CD14-positive monocyte (primary cell): Measurements from ENCODE around the gene CTPS1. TPM values are rescaled to one million over a fixed set of nuclear protein-coding genes. Genes with fewer than 3 reads are reported as not detected.

Experiments
- DNase-seq, 3 donors: peaks; one replicate each; pipeline ENCODE4 v3.0.0-alpha.2; 2011 to 2022
- H2AFZ ChIP-seq: 2 replicates; pipeline ENCODE4 v1.6.0; 2012; ENCODE audit warnings: mild to moderate bottlenecking, low read depth, low read length, inconsistent platforms; ENCODE audit not compliant: insufficient read depth, poor library complexity, severe bottlenecking
- H3K27ac ChIP-seq, 2 donors: 1 replicate in 1 of 2; 2 replicates in 1 of 2; pipeline ENCODE4 v1.5.1; 2012 to 2013; ENCODE audit warnings: low read length in 2 of 2, control low read depth in 1 of 2, inconsistent platforms in 1 of 2, low read depth in 1 of 2, mild to moderate bottlenecking in 1 of 2
- H3K27me3 ChIP-seq, 2 donors: one replicate each; pipeline versions ENCODE4 v1.6.0 to v1.6.1; 2011 to 2013; ENCODE audit warnings: low read length in 2 of 2; ENCODE audit not compliant: control insufficient read depth in 2 of 2, insufficient read depth in 2 of 2
- H3K36me3 ChIP-seq, 2 donors: replicated peaks in 1 of 2; 1 replicate in 1 of 2; 2 replicates in 1 of 2; pipeline versions ENCODE4 v1.5.1 to v1.6.1; 2012 to 2013; ENCODE audit warnings: low read length in 2 of 2, control low read depth in 1 of 2, inconsistent platforms in 1 of 2, mild to moderate bottlenecking in 1 of 2; ENCODE audit not compliant: insufficient read depth in 2 of 2, control insufficient read depth in 1 of 2
- H3K4me1 ChIP-seq, 2 donors: 1 replicate in 1 of 2; 2 replicates in 1 of 2; pipeline versions ENCODE4 v1.5.1 to v1.6.1; 2012 to 2013; ENCODE audit warnings: low read length in 2 of 2, control low read depth in 1 of 2, inconsistent platforms in 1 of 2, mild to moderate bottlenecking in 1 of 2, moderate library complexity in 1 of 2; ENCODE audit not compliant: insufficient read depth in 2 of 2, control insufficient read depth in 1 of 2
- H3K4me2 ChIP-seq: replicated peaks from 2 replicates; pipeline ENCODE3; 2012; ENCODE audit warnings: low read length, moderate library complexity, mild to moderate bottlenecking; ENCODE audit not compliant: poor library complexity, severe bottlenecking; ENCODE audit errors: extremely low read depth
- H3K4me3 ChIP-seq, 3 experiments: fragments of 200-600 bp in 1 of 3; sonication (generic) in 1 of 3; replicated peaks in 1 of 3; 1 replicate in 2 of 3; 2 replicates in 1 of 3; pipeline ENCODE4 v1.5.1; 2011 to 2013; ENCODE audit warnings: low read length in 3 of 3, mild to moderate bottlenecking in 3 of 3, control low read depth in 2 of 3, low read depth in 2 of 3, inconsistent platforms in 1 of 3, moderate library complexity in 1 of 3
- H3K79me2 ChIP-seq: 2 replicates; pipeline ENCODE4 v1.6.0; 2012; ENCODE audit warnings: mild to moderate bottlenecking, control low read depth, inconsistent platforms, low read length, moderate library complexity; ENCODE audit not compliant: insufficient read depth
- H3K9ac ChIP-seq: 2 replicates; pipeline ENCODE4 v1.6.0; 2017; ENCODE audit warnings: low read length, mild to moderate bottlenecking; ENCODE audit not compliant: insufficient read depth, poor library complexity, severe bottlenecking
- H3K9me3 ChIP-seq, 2 donors: replicated peaks in 1 of 2; 1 replicate in 1 of 2; 2 replicates in 1 of 2; pipeline versions ENCODE4 v1.5.1 to v1.6.1; 2012 to 2013; ENCODE audit warnings: low read length in 2 of 2, control low read depth in 1 of 2; ENCODE audit not compliant: control insufficient read depth in 1 of 2, insufficient read depth in 1 of 2
- H4K20me1 ChIP-seq: 2 replicates; pipeline ENCODE4 v1.6.0; 2012; ENCODE audit warnings: mild to moderate bottlenecking, low read length, control low read depth, moderate library complexity; ENCODE audit not compliant: insufficient read depth
- H3K27ac Mint-ChIP-seq, 7 donors: one replicate each; pipeline ENCODE4 v1.8.0; 2020; ENCODE audit warnings: mild to moderate bottlenecking in 7 of 7, mixed read lengths in 7 of 7, moderate library complexity in 6 of 7, inconsistent platforms in 2 of 7
- H3K27me3 Mint-ChIP-seq, 3 donors: one replicate each; pipeline ENCODE4 v1.8.0; 2021 to 2022; ENCODE audit warnings: low read depth in 3 of 3, mild to moderate bottlenecking in 3 of 3, mixed read lengths in 3 of 3, moderate library complexity in 3 of 3, inconsistent platforms in 1 of 3
- H3K36me3 Mint-ChIP-seq, 2 donors: one replicate each; pipeline ENCODE4 v1.8.0; 2020; ENCODE audit warnings: mixed read lengths in 2 of 2, inconsistent platforms in 1 of 2, mild to moderate bottlenecking in 1 of 2
- H3K4me1 Mint-ChIP-seq: one replicate; pipeline ENCODE4 v1.8.0; 2020; ENCODE audit warnings: mild to moderate bottlenecking, mixed read lengths
- H3K4me3 Mint-ChIP-seq, 2 donors: one replicate each; pipeline ENCODE4 v1.8.0; 2020; ENCODE audit warnings: mild to moderate bottlenecking in 2 of 2, mixed read lengths in 2 of 2, moderate library complexity in 1 of 2
- H3K9me3 Mint-ChIP-seq, 7 donors: one replicate each; pipeline ENCODE4 v1.8.0; 2020 to 2022; ENCODE audit warnings: mixed read lengths in 7 of 7, mild to moderate bottlenecking in 6 of 7, moderate library complexity in 6 of 7, inconsistent platforms in 2 of 7
- WGBS: methylation state at CpG from one replicate; pipeline ENCODE4 v1.1.5; 2013; ENCODE audit warnings: missing lambda C conversion rate; ENCODE audit not compliant: insufficient coverage; 5-methylcytosine and 5-hydroxymethylcytosine counted together
- intact Hi-C, 2 donors: fragments of 100-400 bp; cut with micrococcal nuclease; formaldehyde crosslinking; loops; one replicate each; pipeline versions ENCODE4 v1.15.0 to v1.15.1; 2023
- polyA plus RNA-seq, 3 donors: library from polyadenylated mRNA; depleted of rRNA in 1 of 3; unstranded in 2 of 3; stranded (reverse) in 1 of 3; fragments of 300-500 nt in 2 of 3; fragments of >200 nt in 1 of 3; fragmentation: Illumina TruSeq in 2 of 3; gene quantifications; 1 replicate in 2 of 3; 2 replicates in 1 of 3; pipeline ENCODE4 v1.2.3, GENCODE V29; 2012 to 2021
- TF ChIP-seq, protein P1 (sequence below): fragments of 200-600 bp; IDR thresholded peaks from one replicate; pipeline ENCODE4 v1.8.0; 2022; ENCODE audit warnings: antibody characterized with exemption, mild to moderate bottlenecking

The CTPS1 gene
- polyA plus RNA-seq, 3 donors = 5.3 to 8.6 (median 6.0) TPM

DNA sequence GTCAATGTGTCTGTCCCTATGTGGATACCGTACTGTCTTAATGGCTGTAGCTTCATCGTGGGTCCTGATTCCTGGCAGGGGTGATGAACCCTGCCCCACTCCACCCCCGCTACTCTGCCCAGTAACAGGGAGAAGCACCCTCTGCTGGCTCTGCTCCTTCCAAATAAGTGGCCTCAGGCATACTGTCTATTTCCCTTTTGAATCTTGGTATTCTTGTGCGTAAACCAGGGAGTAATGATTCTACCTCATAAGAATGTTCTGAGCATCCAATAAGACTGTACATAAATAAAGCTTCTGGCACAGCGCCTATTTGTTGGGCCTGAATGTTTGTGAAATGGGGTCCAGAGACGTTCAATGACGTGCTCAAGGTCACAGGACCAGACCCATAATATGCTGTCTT, 35.2 kb upstream of the CTPS1 start:
- H3K27ac ChIP-seq = no peak overlapping the region
- Mint-ChIP-seq H3K27ac (no peak overlapping the region), H3K27me3 (peaks cover 3 to 7% (median 4%) of the 10 kb centered on the region in 3 donors), H3K36me3 (no peaks in the 10 kb centered on the region), H3K9me3 (peaks cover 0 to 4% (median 0%) of the 10 kb centered on the region in 7 donors), H3K4me3 (no peak overlapping the region), H3K4me1 (peaks cover 16% of the 10 kb centered on the region)
- H3K4me3 ChIP-seq = no peak overlapping the region
- H2AFZ ChIP-seq = no peak overlapping the region
- H4K20me1 ChIP-seq = no peaks in the 10 kb centered on the region
- H3K4me2 ChIP-seq = no peak overlapping the region
- intact Hi-C loops = no loop called here
- H3K36me3 ChIP-seq = no peaks in the 10 kb centered on the region
- WGBS = 81% methylated on average over 3 of the region's 7 CpGs
- no peaks in the 10 kb centered on the region for H3K79me2 ChIP-seq
- H3K27me3 ChIP-seq = no peaks in the 10 kb centered on the region
- H3K9me3 ChIP-seq = no peaks in the 10 kb centered on the region
- H3K9ac ChIP-seq = no peak overlapping the region
- no peak for DNase-seq
- H3K4me1 ChIP-seq = peaks cover 20 to 22% of the 10 kb centered on the region in 2 donors
- TF ChIP-seq, protein P1, sequence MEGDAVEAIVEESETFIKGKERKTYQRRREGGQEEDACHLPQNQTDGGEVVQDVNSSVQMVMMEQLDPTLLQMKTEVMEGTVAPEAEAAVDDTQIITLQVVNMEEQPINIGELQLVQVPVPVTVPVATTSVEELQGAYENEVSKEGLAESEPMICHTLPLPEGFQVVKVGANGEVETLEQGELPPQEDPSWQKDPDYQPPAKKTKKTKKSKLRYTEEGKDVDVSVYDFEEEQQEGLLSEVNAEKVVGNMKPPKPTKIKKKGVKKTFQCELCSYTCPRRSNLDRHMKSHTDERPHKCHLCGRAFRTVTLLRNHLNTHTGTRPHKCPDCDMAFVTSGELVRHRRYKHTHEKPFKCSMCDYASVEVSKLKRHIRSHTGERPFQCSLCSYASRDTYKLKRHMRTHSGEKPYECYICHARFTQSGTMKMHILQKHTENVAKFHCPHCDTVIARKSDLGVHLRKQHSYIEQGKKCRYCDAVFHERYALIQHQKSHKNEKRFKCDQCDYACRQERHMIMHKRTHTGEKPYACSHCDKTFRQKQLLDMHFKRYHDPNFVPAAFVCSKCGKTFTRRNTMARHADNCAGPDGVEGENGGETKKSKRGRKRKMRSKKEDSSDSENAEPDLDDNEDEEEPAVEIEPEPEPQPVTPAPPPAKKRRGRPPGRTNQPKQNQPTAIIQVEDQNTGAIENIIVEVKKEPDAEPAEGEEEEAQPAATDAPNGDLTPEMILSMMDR = no peak

DNA sequence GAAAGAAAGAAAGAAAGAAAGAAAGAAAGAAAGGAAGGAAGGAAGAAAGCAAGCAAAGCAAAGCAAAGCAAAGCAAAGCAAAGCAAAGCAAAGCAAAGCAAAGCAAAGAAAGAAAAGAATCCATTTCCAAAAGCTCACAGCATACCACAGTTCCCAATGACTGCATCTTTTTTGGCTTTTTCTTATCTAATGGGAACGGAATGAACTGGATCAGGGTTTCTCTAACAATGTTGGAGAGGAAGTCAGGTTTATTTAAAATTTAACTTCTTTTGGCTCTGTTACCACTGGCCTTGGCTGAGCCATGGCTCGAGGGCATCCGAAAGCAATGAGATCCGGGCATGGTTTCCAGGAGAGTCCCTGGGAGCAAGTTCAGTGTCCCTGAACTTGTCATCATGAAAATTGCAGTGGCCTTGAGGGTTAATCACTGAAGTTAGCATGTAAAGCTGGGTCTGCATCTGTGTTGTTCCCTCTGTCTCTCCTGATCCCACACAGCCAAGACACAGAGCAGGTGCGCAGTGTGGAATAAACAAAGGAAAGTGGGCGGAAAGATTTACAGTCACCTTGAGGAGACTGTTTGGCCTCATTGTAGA, 34.6 kb upstream of the CTPS1 start:
- Mint-ChIP-seq H3K27me3 (peaks cover 3 to 7% (median 5%) of the 10 kb centered on the region in 3 donors), H3K4me3 (no peak overlapping the region), H3K27ac (no peak overlapping the region), H3K4me1 (peaks cover 10% of the 10 kb centered on the region), H3K36me3 (no peaks in the 10 kb centered on the region), H3K9me3 (peaks cover 0 to 4% (median 0%) of the 10 kb centered on the region in 7 donors)
- peaks cover 14 to 15% of the 10 kb centered on the region in 2 donors for H3K4me1 ChIP-seq
- H3K36me3 ChIP-seq = no peaks in the 10 kb centered on the region
- H3K9ac ChIP-seq = no peak overlapping the region
- H2AFZ ChIP-seq = no peak overlapping the region
- DNase-seq = no peak
- H3K4me3 ChIP-seq = no peak overlapping the region
- H3K9me3 ChIP-seq = no peaks in the 10 kb centered on the region
- H4K20me1 ChIP-seq = no peaks in the 10 kb centered on the region
- intact Hi-C loops = no loop called here
- no peaks in the 10 kb centered on the region for H3K27me3 ChIP-seq
- H3K4me2 ChIP-seq = no peak overlapping the region
- TF ChIP-seq, protein P1 = no peak
- no peak overlapping the region for H3K27ac ChIP-seq
- WGBS = 93% methylated on average over 4 of the region's 6 CpGs
- no peaks in the 10 kb centered on the region for H3K79me2 ChIP-seq
